K562 (cell line): Measurements from ENCODE around the gene LTBP1.

Experiments used
- JUN ChIP-seq, 2 experiments: sonication (generic) in 1 of 2; formaldehyde crosslinking in 1 of 2; IDR thresholded peaks; 2 replicates each; pipeline versions ENCODE4 v1.6.1 to v1.8.0; 2012 to 2022; ENCODE audit warnings: borderline replicate concordance in 2 of 2, mild to moderate bottlenecking in 2 of 2, improper control_type of control experiment in 1 of 2, low read depth in 1 of 2, low read length in 1 of 2, missing genetic modification reagents in 1 of 2
- ZNF274 ChIP-seq: IDR thresholded peaks from 2 replicates; pipeline ENCODE4 v1.6.1; 2011; ENCODE audit warnings: low read depth, mild to moderate bottlenecking, low read length, moderate library complexity, borderline replicate concordance
- ZNF384 ChIP-seq: IDR thresholded peaks from 2 replicates; pipeline ENCODE4 v1.6.1; 2012; ENCODE audit warnings: low read depth, low read length, improper control_type of control experiment

DNA sequence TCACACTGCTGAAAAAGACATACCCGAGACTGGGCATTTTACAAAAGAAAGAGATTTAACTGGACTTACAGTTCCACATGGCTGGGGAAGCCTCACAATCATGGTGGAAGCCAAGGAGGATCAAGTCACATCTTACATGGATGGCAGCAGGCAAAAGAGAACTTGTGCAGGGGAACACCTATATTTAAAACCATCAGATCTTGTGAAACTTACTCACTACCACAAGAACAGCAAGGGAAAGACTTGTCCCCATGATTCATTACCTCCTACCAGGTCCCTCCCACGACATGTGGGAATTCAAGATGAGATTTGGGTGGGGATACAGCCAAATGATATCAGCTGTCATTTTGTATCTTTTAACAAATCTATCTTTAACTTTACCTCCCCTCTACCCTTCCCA, 278.6 kb downstream of the LTBP1 start:
- TF ChIP-seq JUN (IDR thresholded peaks at IDR 0.05; ENCODE audit: borderline replicate concordance, low read depth, low read length) (no peak), JUN (CRISPR knock-in tag; IDR thresholded peaks at IDR 0.05; ENCODE audit: borderline replicate concordance) (no peak), ZNF384 (no peak), ZNF274 (no peak)
